Fibroblast of lung (primary cell): ENCODE data around the gene CASQ1. TPM values are rescaled to one million over a fixed set of nuclear protein-coding genes. Genes with fewer than 3 reads are reported as not detected.

Experiments used
- DNase-seq, 2 donors: peaks; one replicate each; pipeline versions ENCODE4 v3.0.0 to v3.0.0-alpha.2; 2010; ENCODE audit warnings: low read depth in 2 of 2
- H2AFZ ChIP-seq: 2 replicates; pipeline ENCODE4 v1.5.1; 2012; ENCODE audit warnings: low read length, control low read depth, inconsistent platforms
- H3K27ac ChIP-seq: 2 replicates; pipeline ENCODE4 v1.5.1; 2011; ENCODE audit warnings: low read length, control low read depth; ENCODE audit not compliant: insufficient read depth
- H3K27me3 ChIP-seq: 2 replicates; pipeline ENCODE4 v1.5.1; 2011; ENCODE audit warnings: mild to moderate bottlenecking, low read length; ENCODE audit not compliant: control insufficient read depth, insufficient read depth
- H3K36me3 ChIP-seq: 2 replicates; pipeline ENCODE4 v1.5.1; 2011; ENCODE audit warnings: low read length; ENCODE audit not compliant: control insufficient read depth, insufficient read depth
- H3K4me1 ChIP-seq: 2 replicates; pipeline ENCODE4 v1.5.1; 2011; ENCODE audit warnings: low read length; ENCODE audit not compliant: control insufficient read depth, insufficient read depth; ENCODE audit errors: extremely low read depth
- H3K4me2 ChIP-seq: 2 replicates; pipeline ENCODE4 v1.5.1; 2011; ENCODE audit warnings: low read length, control low read depth; ENCODE audit not compliant: insufficient read depth; ENCODE audit errors: extremely low read depth
- H3K4me3 ChIP-seq, 4 experiments: fragments of 200-600 bp in 1 of 4; sonication (generic) in 1 of 4; replicated peaks in 1 of 4; 2 replicates each; pipeline ENCODE4 v1.5.1; 2011 to 2016; ENCODE audit warnings: low read length in 4 of 4, low read depth in 3 of 4, mild to moderate bottlenecking in 3 of 4, control low read depth in 2 of 4, inconsistent platforms in 1 of 4, mixed read lengths in 1 of 4; ENCODE audit not compliant: insufficient read depth in 1 of 4; ENCODE audit errors: control extremely low read depth in 1 of 4
- H3K79me2 ChIP-seq: 2 replicates; pipeline ENCODE4 v1.5.1; 2012; ENCODE audit warnings: mild to moderate bottlenecking, low read length, inconsistent platforms; ENCODE audit not compliant: control insufficient read depth, insufficient read depth
- H3K9ac ChIP-seq: 2 replicates; pipeline ENCODE4 v1.5.1; 2011; ENCODE audit warnings: mild to moderate bottlenecking, low read length, control low read depth; ENCODE audit not compliant: insufficient read depth
- H3K9me3 ChIP-seq: 2 replicates; pipeline ENCODE4 v1.5.1; 2012; ENCODE audit warnings: low read depth, low read length; ENCODE audit not compliant: control insufficient read depth, insufficient read depth
- H4K20me1 ChIP-seq: 2 replicates; pipeline ENCODE4 v1.5.1; 2011; ENCODE audit warnings: low read length; ENCODE audit not compliant: control insufficient read depth, insufficient read depth; ENCODE audit errors: extremely low read depth
- CTCF ChIP-seq, 2 donors: IDR thresholded peaks in 1 of 2; conservative IDR thresholded peaks in 1 of 2; 1 replicate in 1 of 2; 2 replicates in 1 of 2; pipeline ENCODE4 v1.5.1; 2011 to 2012; ENCODE audit warnings: low read length in 2 of 2, control low read depth in 1 of 2, inconsistent platforms in 1 of 2, low read depth in 1 of 2, mild to moderate bottlenecking in 1 of 2
- EZH2 ChIP-seq: IDR thresholded peaks from 2 replicates; pipeline ENCODE4 v1.5.1; 2012; ENCODE audit warnings: low read length, control low read depth, mild to moderate bottlenecking; ENCODE audit errors: missing control alignments
- polyA plus RNA-seq, 2 donors: library from polyadenylated mRNA; depleted of rRNA in 1 of 2; stranded (reverse) in 1 of 2; unstranded in 1 of 2; fragments of >200 nt; gene quantifications; 2 replicates each; pipeline ENCODE4 v1.2.1, GENCODE V29; 2011 to 2012; ENCODE audit warnings: missing spikeins in 1 of 2
- total RNA-seq: library from RNA; depleted of rRNA; stranded (reverse); fragments of >200 nt; gene quantifications from 2 replicates; pipeline ENCODE4 v1.2.1, GENCODE V29; 2014

Gene CASQ1
- total and polyA plus RNA-seq, 2 donors (not counting 1 experiment from before 2014, with no cell fraction given) = 0.15 to 0.17 TPM

DNA sequence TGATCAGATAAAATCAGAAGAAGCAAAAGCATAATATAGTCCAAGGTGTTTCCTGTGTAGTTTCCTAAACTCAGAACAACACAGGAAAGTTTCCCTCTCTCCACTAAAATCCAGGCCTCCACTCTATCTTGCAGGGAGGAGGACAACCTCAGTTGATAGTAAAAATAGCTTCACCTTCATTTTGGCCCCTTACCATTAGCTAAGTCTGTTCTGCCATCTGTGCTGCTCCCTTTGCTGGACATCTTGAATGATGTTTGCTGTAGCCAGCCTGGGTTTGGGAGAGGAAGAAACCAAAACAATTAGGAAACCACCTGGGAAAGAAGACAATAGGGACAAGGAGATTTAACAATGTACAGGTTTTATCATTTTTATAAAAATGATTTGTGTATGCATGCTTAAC, 53.4 kb downstream of the CASQ1 start:
- no peaks in the 10 kb centered on the region for H3K4me1 ChIP-seq
- H3K27me3 ChIP-seq = no peaks in the 10 kb centered on the region
- DNase-seq = no peak
- no peaks in the 10 kb centered on the region for H3K9me3 ChIP-seq
- H3K27ac ChIP-seq = no peak overlapping the region
- H3K4me2 ChIP-seq = no peak overlapping the region
- H3K36me3 ChIP-seq = peaks cover 3% of the 10 kb centered on the region
- H2AFZ ChIP-seq = no peak overlapping the region
- H3K4me3 ChIP-seq = no peak overlapping the region
- no peaks in the 10 kb centered on the region for H4K20me1 ChIP-seq
- TF ChIP-seq EZH2 = no peak
- no peak for TF ChIP-seq CTCF (conservative IDR thresholded peaks at IDR 0.05 in 1 of 2, IDR thresholded peaks at IDR 0.05 in 1 of 2; ENCODE audit: low read depth in 1 of 2, low read length in 2 of 2)
- H3K79me2 ChIP-seq = peaks cover 13% of the 10 kb centered on the region
- H3K9ac ChIP-seq = no peak overlapping the region

GRCh38 chr1:160244209-160244608, 53.8 kb downstream of the CASQ1 start:
- Histone ChIP-seq H3K79me2 (peaks cover 13% of the 10 kb centered on the region), H3K9me3 (no peaks in the 10 kb centered on the region), H2AFZ (no peak overlapping the region), H3K4me1 (no peaks in the 10 kb centered on the region), H3K4me2 (no peak overlapping the region), H3K36me3 (peaks cover 3% of the 10 kb centered on the region), H3K4me3 (no peak overlapping the region), H3K27me3 (no peaks in the 10 kb centered on the region), H3K27ac (no peak overlapping the region), H4K20me1 (no peaks in the 10 kb centered on the region), H3K9ac (no peak overlapping the region)
- DNase-seq = no peak
- TF ChIP-seq CTCF (conservative IDR thresholded peaks at IDR 0.05 in 1 of 2, IDR thresholded peaks at IDR 0.05 in 1 of 2; ENCODE audit: low read depth in 1 of 2, low read length in 2 of 2) = no peak
- no peak for TF ChIP-seq EZH2

DNA sequence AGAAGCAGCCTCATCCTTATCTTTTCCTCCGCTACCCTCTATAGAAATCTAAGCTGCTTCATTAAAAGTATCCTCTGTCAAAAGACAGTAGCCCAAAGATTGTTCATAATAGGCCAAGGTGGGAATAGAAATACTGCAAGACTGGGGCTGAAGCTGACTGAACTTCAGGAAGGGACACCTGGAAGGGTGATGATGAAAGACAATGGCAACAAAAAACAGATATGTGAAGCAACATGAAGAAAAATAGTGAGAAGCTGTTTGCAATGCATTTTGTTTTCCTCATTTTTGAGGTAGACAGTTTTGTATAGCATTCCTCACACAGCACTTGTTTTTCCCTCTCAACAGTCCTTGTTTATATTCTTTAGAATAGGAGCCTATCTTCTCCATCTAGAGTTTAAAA, 55.1 kb downstream of the CASQ1 start:
- no peaks in the 10 kb centered on the region for H3K27me3 ChIP-seq
- no peak for TF ChIP-seq EZH2
- no peak for TF ChIP-seq CTCF (conservative IDR thresholded peaks at IDR 0.05 in 1 of 2, IDR thresholded peaks at IDR 0.05 in 1 of 2; ENCODE audit: low read depth in 1 of 2, low read length in 2 of 2)
- no peak overlapping the region for H3K27ac ChIP-seq
- no peak overlapping the region for H3K9ac ChIP-seq
- H3K4me3 ChIP-seq = no peak overlapping the region
- H3K4me1 ChIP-seq = no peaks in the 10 kb centered on the region
- no peaks in the 10 kb centered on the region for H3K9me3 ChIP-seq
- no peak overlapping the region for H2AFZ ChIP-seq
- peaks cover 13% of the 10 kb centered on the region for H3K79me2 ChIP-seq
- no peak for DNase-seq
- H3K36me3 ChIP-seq = no peaks in the 10 kb centered on the region
- no peak overlapping the region for H3K4me2 ChIP-seq
- H4K20me1 ChIP-seq = no peaks in the 10 kb centered on the region
